ENCODE results near the gene SLN.
A peak's percentile ranks its signal among the peaks of the same experiment; 100 is the strongest.

The SLN gene

DNA sequence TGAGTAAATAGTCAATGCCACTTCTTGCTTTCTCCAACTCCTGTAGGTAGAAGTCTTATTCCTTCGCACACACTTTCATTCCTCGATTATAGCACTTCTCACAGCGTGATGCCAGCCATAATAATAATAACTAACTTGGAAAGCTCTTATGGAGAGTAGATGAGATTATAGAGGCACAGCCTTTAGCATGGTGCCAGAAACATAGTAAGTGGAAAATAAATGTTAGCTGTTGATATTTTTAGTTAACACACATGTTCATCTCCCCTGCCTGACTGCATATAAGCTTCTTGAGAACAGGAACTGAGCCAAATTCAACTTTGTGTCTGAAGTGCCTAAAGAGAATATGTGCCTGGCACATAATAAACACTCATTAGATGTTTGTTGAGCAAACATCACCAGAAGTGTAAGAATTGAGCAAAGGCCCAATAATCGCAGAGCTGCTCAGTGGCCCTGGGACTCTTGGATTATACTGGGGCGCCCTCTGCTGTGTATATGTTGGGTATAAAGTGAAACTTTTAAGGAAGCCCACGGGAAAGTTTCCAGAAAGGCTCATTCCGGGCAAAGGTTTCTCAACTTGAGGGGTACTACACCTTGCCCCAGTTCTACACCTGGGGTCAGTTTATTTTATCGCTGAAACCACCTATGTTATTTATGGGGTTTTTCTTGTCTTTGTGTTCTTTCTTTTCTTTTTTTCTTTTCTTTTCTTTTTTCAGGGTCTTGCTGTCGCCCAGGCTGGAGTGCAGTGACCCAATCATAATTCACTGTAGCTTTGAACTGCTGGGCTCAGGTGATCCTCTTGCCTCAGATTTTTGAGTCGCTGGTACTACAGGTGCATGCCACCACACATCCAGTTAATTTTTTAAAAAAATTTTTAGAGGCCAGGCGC, 22.3 kb downstream of the SLN start:
- H3K4me3 ChIP-seq (ENCODE audit: low read length), result no peak overlapping the region
- peaks cover 8% of the 10 kb centered on the region; the same call in 1 of the 2 replicates for H3K4me1 ChIP-seq (ENCODE audit: low read length)
- H3K79me2 ChIP-seq (ENCODE audit: low read length), result no peaks in the 10 kb centered on the region
- H3F3A ChIP-seq (ENCODE audit: insufficient read depth, low read length), result no peaks in the 10 kb centered on the region
- TF ChIP-seq, protein P1, sequence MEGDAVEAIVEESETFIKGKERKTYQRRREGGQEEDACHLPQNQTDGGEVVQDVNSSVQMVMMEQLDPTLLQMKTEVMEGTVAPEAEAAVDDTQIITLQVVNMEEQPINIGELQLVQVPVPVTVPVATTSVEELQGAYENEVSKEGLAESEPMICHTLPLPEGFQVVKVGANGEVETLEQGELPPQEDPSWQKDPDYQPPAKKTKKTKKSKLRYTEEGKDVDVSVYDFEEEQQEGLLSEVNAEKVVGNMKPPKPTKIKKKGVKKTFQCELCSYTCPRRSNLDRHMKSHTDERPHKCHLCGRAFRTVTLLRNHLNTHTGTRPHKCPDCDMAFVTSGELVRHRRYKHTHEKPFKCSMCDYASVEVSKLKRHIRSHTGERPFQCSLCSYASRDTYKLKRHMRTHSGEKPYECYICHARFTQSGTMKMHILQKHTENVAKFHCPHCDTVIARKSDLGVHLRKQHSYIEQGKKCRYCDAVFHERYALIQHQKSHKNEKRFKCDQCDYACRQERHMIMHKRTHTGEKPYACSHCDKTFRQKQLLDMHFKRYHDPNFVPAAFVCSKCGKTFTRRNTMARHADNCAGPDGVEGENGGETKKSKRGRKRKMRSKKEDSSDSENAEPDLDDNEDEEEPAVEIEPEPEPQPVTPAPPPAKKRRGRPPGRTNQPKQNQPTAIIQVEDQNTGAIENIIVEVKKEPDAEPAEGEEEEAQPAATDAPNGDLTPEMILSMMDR (IDR thresholded peaks at IDR 0.05; ENCODE audit: low read length), result peak; percentile 74
- no peak for TF ChIP-seq EZH2phosphoT487 (IDR thresholded peaks at IDR 0.05; ENCODE audit: low read length)
- no peak overlapping the region for H3K27ac ChIP-seq (ENCODE audit: low read length)
- no peaks in the 10 kb centered on the region for H3K36me3 ChIP-seq (replicated peaks; ENCODE audit: insufficient read depth, low read length)
- H4K20me1 ChIP-seq (ENCODE audit: insufficient read depth, low read length), result no peaks in the 10 kb centered on the region
- peak; percentile 71 for DNase-seq
- no peaks in the 10 kb centered on the region for H3K9me2 ChIP-seq (replicated peaks; ENCODE audit: insufficient read depth, low read length)
- H3K27me3 ChIP-seq (replicated peaks; ENCODE audit: insufficient read depth, low read length), result no peaks in the 10 kb centered on the region
- H3K4me2 ChIP-seq (ENCODE audit: low read depth, low read length), result peak overlapping the region; percentile 58; the same call in 1 of the 2 replicates
- H2AFZ ChIP-seq (ENCODE audit: low read length), result peak overlapping the region; percentile 60
- no peaks in the 10 kb centered on the region for H3K9me3 ChIP-seq (replicated peaks; ENCODE audit: insufficient read depth, low read length)
- no peak overlapping the region for H3K9ac ChIP-seq (ENCODE audit: low read length)

DNA sequence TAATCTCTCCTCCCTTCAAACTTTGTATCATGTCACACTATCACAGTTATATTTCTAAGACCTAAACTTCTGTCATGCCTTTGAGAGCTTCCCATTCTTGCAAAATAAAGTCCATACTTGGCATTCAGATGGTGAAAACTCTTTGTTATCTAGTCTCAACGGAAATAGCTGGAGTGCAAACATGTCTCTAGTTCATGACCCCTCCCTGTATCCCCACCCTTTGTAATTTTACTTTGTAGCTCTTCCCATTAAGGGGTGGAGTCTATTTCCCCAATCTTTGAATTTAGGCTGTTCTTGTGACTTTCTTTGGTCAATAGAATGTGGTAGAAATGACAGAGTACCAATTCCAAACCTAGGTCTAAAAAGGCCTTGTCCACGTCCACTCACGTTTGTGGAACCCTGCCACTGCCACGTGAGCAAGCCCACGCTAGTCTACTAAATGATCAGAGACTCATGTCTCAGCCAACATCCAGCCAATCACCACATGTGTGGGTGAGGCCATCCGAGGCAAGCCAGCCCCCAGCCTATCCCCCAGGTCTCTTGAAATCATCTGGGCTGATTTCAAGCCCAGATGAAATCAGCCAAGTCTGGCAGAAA, 23.4 kb downstream of the SLN start:
- TF ChIP-seq EZH2phosphoT487 (IDR thresholded peaks at IDR 0.05; ENCODE audit: low read length) (no peak), EZH2 (optimal IDR thresholded peaks at IDR 0.05; ENCODE audit: low read depth, low read length) (no peak)
- TF ChIP-seq, protein P1 (IDR thresholded peaks at IDR 0.05; ENCODE audit: low read length), result no peak
- no peak for DNase-seq
- no peaks in the 10 kb centered on the region for H4K20me1 ChIP-seq (ENCODE audit: insufficient read depth, low read length)
- H3K27me3 ChIP-seq (replicated peaks; ENCODE audit: insufficient read depth, low read length), result no peaks in the 10 kb centered on the region
- H2AFZ ChIP-seq (ENCODE audit: low read length), result no peak overlapping the region
- H3F3A ChIP-seq (ENCODE audit: insufficient read depth, low read length), result no peaks in the 10 kb centered on the region
- no peak overlapping the region for H3K9ac ChIP-seq (ENCODE audit: low read length)
- H3K79me2 ChIP-seq (ENCODE audit: low read length), result no peaks in the 10 kb centered on the region
- no peaks in the 10 kb centered on the region for H3K36me3 ChIP-seq (replicated peaks; ENCODE audit: insufficient read depth, low read length)
- H3K9me2 ChIP-seq (replicated peaks; ENCODE audit: insufficient read depth, low read length), result no peaks in the 10 kb centered on the region
- H3K4me1 ChIP-seq (ENCODE audit: low read length), result peaks cover 8% of the 10 kb centered on the region; the same call in 1 of the 2 replicates
- no peak overlapping the region for H3K4me2 ChIP-seq (ENCODE audit: low read depth, low read length)
- no peak overlapping the region for H3K4me3 ChIP-seq (ENCODE audit: low read length)
- no peaks in the 10 kb centered on the region for H3K9me3 ChIP-seq (replicated peaks; ENCODE audit: insufficient read depth, low read length)
- H3K27ac ChIP-seq (ENCODE audit: low read length), result no peak overlapping the region

DNA sequence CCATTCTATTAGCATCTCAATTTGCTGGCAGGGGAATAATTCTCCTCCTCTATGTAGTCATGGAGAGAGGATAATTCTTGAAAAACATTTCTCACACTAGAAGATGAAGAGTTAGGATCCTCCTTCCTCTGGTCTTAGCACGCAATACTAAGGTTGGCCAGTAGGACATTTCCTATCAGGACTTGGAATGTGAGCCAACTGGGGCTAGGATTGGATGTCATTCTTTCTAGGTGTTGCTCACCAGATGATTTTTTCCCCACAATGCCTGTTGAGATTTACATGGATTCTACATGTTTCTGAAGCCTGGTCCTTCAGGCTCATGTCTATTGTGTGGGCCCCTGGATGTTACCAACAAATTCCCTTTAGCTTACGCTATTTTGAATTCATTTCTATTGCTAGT, 28.0 kb downstream of the SLN start:
- no peak overlapping the region for H3K27ac ChIP-seq (ENCODE audit: low read length)
- H3K79me2 ChIP-seq (ENCODE audit: low read length), result no peaks in the 10 kb centered on the region
- no peaks in the 10 kb centered on the region for H4K20me1 ChIP-seq (ENCODE audit: insufficient read depth, low read length)
- no peak overlapping the region for H3K9ac ChIP-seq (ENCODE audit: low read length)
- H3K4me3 ChIP-seq (ENCODE audit: low read length), result no peak overlapping the region
- no peaks in the 10 kb centered on the region for H3K27me3 ChIP-seq (replicated peaks; ENCODE audit: insufficient read depth, low read length)
- H3K4me1 ChIP-seq (ENCODE audit: low read length), result no peaks in the 10 kb centered on the region
- no peak for DNase-seq
- no peaks in the 10 kb centered on the region for H3F3A ChIP-seq (ENCODE audit: insufficient read depth, low read length)
- H2AFZ ChIP-seq (ENCODE audit: low read length), result no peak overlapping the region
- no peak overlapping the region for H3K4me2 ChIP-seq (ENCODE audit: low read depth, low read length)
- no peak for TF ChIP-seq EZH2phosphoT487 (IDR thresholded peaks at IDR 0.05; ENCODE audit: low read length)
- no peak for TF ChIP-seq EZH2 (optimal IDR thresholded peaks at IDR 0.05; ENCODE audit: low read depth, low read length)
- TF ChIP-seq, protein P1 (IDR thresholded peaks at IDR 0.05; ENCODE audit: low read length), result peak; percentile 47
- no peaks in the 10 kb centered on the region for H3K9me2 ChIP-seq (replicated peaks; ENCODE audit: insufficient read depth, low read length)
- H3K9me3 ChIP-seq (replicated peaks; ENCODE audit: insufficient read depth, low read length), result no peaks in the 10 kb centered on the region
- no peaks in the 10 kb centered on the region for H3K36me3 ChIP-seq (replicated peaks; ENCODE audit: insufficient read depth, low read length)

All from MM.1S (cell line).